ENCODE measurements around the gene DTWD2. TPM values are rescaled to one million over a fixed set of nuclear protein-coding genes. Genes with fewer than 3 reads are reported as not detected.

Gene DTWD2
- total RNA-seq, 1 experiment from 2014 or later, result 10.0 TPM

GRCh38 chr5:119036101-119036762, 47.9 kb upstream of the DTWD2 start:
- ChIA-PET POLR2A (no interaction called here), CTCF (no interaction called here)
- no peaks in the 10 kb centered on the region for H3K36me3 ChIP-seq (ENCODE audit: control insufficient read depth, insufficient read depth, low read length)
- TF ChIP-seq POLR2AphosphoS5 (IDR thresholded peaks at IDR 0.05; ENCODE audit: low read depth, low read length) (no peak), SIN3A (IDR thresholded peaks at IDR 0.05; ENCODE audit: borderline replicate concordance, insufficient read depth, low read depth, low read length) (no peak), REST (IDR thresholded peaks at IDR 0.05; ENCODE audit: insufficient read depth in 1 of 2, low read depth in 2 of 2, low read length in 1 of 2) (no peak), CTCF (IDR thresholded peaks at IDR 0.05) (no peak), TCF7L2 (IDR thresholded peaks at IDR 0.05; ENCODE audit: low read depth, low read length) (no peak)
- intact Hi-C loops (cut with micrococcal nuclease; ENCODE audit: unreplicated experiment), result no loop called here
- H3K4me3 ChIP-seq (ENCODE audit: low read depth in 2 of 2, low read length in 2 of 2), result no peak overlapping the region
- H3K27me3 ChIP-seq (ENCODE audit: control insufficient read depth, insufficient read depth, low read length), result no peaks in the 10 kb centered on the region
- BruUV-seq (replicated peaks), result no TSS peak
- H3K9me3 ChIP-seq (ENCODE audit: control insufficient read depth, insufficient read depth, low read depth, low read length), result no peaks in the 10 kb centered on the region
- H3K4me1 ChIP-seq (ENCODE audit: control insufficient read depth, insufficient read depth, low read length), result no peaks in the 10 kb centered on the region
- peak; percentile 86 for ATAC-seq
- peak; percentile 69 for DNase-seq (ENCODE audit: low read depth, low spot score)
- H3K27ac ChIP-seq (ENCODE audit: low read length), result no peak overlapping the region
- in situ Hi-C loops (cut with HindIII; ENCODE audit: low pct_unique_long_range_greater_than_20kb, low sequenced_read_pairs), result no loop called here

- ATAC-seq (no peak), DNase-seq (ENCODE audit: low read depth, low spot score) (no peak)
- CTCF ChIA-PET, result no interaction called here
- H3K4me3 ChIP-seq (ENCODE audit: low read depth in 2 of 2, low read length in 2 of 2), result no peak overlapping the region
- in situ Hi-C loops (cut with HindIII; ENCODE audit: low pct_unique_long_range_greater_than_20kb, low sequenced_read_pairs), result no loop called here
- no peak for TF ChIP-seq CTCF (IDR thresholded peaks at IDR 0.05)
- intact Hi-C loops (cut with micrococcal nuclease; ENCODE audit: unreplicated experiment), result no loop called here
- POLR2A ChIA-PET, result no interaction called here
- no TSS peak for BruUV-seq (replicated peaks)
- H3K4me1 ChIP-seq (ENCODE audit: control insufficient read depth, insufficient read depth, low read length), result no peaks in the 10 kb centered on the region
- H3K36me3 ChIP-seq (ENCODE audit: control insufficient read depth, insufficient read depth, low read length), result no peaks in the 10 kb centered on the region
- H3K27ac ChIP-seq (ENCODE audit: low read length), result no peak overlapping the region
- no peaks in the 10 kb centered on the region for H3K9me3 ChIP-seq (ENCODE audit: control insufficient read depth, insufficient read depth, low read depth, low read length)
- no peaks in the 10 kb centered on the region for H3K27me3 ChIP-seq (ENCODE audit: control insufficient read depth, insufficient read depth, low read length)
These were observed 44.8 kb upstream of the DTWD2 start for GRCh38 chr5:119033135-119033534.
